ENCODE data around the gene SMIM1.

SMIM1 gene

GRCh38 chr1:3814771-3815561, 42.4 kb downstream of the SMIM1 start:
- POLR2A ChIA-PET, result no interaction called here
- no peak for DNase-seq (ENCODE audit: low read depth, low spot score)
- no peak overlapping the region for H3K4me3 ChIP-seq (ENCODE audit: low read depth, low read length)
- TF ChIP-seq, protein P1, sequence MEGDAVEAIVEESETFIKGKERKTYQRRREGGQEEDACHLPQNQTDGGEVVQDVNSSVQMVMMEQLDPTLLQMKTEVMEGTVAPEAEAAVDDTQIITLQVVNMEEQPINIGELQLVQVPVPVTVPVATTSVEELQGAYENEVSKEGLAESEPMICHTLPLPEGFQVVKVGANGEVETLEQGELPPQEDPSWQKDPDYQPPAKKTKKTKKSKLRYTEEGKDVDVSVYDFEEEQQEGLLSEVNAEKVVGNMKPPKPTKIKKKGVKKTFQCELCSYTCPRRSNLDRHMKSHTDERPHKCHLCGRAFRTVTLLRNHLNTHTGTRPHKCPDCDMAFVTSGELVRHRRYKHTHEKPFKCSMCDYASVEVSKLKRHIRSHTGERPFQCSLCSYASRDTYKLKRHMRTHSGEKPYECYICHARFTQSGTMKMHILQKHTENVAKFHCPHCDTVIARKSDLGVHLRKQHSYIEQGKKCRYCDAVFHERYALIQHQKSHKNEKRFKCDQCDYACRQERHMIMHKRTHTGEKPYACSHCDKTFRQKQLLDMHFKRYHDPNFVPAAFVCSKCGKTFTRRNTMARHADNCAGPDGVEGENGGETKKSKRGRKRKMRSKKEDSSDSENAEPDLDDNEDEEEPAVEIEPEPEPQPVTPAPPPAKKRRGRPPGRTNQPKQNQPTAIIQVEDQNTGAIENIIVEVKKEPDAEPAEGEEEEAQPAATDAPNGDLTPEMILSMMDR (IDR thresholded peaks at IDR 0.05; ENCODE audit: insufficient read depth, low read length, missing control alignments), result no peak
- CTCF ChIA-PET, result interaction anchor here (1.9 kb wide), 1 partner anchor 10 kb away, joined by 4 read pairs; no protein-coding TSS in a partner anchor

DNA sequence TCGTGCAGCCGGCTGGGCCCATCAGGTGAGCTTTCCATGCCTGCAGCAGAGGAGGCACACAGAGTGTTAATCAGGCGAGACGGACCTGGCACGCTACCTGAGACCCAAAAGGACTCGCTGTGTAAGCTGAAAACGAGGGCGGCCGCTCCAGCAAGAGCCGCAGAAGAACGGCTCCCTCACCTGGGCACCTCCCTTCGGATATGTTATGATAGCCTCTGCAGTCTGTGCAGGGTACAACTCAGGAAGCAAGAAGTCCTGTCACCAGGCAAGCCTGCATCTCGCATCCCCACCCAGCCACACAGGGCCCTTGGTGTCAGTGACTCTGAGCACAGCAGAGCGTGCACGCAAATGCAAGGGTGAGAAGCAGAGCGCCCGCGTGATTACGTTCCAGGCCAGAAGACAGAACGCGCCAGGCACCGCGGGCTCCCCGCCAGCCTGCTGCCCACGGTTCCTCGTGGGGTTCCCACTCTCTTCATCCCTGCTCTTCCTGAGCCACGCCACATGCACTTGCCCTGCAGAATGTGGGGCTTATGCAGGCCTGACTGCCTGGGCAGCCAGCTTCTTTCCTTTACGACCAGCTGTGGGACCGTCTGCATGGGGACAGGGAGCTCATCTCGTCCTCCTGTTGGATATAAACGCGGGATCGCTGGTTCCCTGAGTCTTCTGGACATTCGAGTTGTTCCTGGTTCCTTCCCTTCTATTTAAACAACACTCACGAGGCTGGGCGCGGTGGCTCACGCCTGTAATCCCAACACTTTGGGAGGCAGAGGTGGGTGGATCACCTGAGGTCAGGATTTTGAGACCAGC, 44.0 kb downstream of the SMIM1 start:
- CTCF ChIA-PET, result interaction anchor here (1.9 kb wide), 1 partner anchor 12 kb away, joined by 4 read pairs; no protein-coding TSS in a partner anchor
- POLR2A ChIA-PET, result no interaction called here
- no peak for DNase-seq (ENCODE audit: low read depth, low spot score)
- TF ChIP-seq, protein P1 (IDR thresholded peaks at IDR 0.05; ENCODE audit: insufficient read depth, low read length, missing control alignments), result no peak
- no peak overlapping the region for H3K4me3 ChIP-seq (ENCODE audit: low read depth, low read length)

DNA sequence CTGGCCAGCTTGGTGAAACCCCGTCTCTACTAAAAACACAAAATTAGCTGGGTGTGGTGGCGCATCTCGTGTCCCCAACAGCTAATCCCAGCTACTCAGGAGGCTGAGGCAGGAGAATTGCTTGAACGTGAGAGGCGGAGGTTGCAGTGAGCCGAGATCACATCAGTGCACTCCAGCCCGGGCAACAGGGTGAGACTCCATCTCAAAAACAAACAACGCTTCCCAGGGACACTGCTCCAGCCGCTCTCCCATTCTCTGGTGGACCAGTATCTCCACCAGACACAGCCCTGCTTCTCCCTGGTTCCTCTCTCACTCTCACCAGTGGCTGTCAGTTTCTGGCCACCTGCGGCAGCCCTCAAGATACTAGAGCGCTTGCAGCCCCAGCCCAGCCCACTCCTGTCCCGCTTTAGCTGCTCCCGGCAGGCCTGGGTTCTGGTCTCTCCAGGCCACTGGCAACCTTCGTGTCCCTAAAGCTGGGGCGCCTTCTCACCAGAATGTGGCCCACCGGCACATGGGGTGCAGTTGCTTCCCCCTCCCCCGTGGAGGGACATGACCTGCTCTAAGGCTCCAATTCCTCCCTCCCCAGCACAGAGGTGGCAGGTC, 44.7 kb downstream of the SMIM1 start:
- TF ChIP-seq, protein P1 (IDR thresholded peaks at IDR 0.05; ENCODE audit: insufficient read depth, low read length, missing control alignments), result no peak
- no peak overlapping the region for H3K4me3 ChIP-seq (ENCODE audit: low read depth, low read length)
- DNase-seq (ENCODE audit: low read depth, low spot score), result no peak
- ChIA-PET CTCF (interaction anchor here (1.9 kb wide), 1 partner anchor 12 kb away, joined by 4 read pairs; no protein-coding TSS in a partner anchor), POLR2A (no interaction called here)

DNA sequence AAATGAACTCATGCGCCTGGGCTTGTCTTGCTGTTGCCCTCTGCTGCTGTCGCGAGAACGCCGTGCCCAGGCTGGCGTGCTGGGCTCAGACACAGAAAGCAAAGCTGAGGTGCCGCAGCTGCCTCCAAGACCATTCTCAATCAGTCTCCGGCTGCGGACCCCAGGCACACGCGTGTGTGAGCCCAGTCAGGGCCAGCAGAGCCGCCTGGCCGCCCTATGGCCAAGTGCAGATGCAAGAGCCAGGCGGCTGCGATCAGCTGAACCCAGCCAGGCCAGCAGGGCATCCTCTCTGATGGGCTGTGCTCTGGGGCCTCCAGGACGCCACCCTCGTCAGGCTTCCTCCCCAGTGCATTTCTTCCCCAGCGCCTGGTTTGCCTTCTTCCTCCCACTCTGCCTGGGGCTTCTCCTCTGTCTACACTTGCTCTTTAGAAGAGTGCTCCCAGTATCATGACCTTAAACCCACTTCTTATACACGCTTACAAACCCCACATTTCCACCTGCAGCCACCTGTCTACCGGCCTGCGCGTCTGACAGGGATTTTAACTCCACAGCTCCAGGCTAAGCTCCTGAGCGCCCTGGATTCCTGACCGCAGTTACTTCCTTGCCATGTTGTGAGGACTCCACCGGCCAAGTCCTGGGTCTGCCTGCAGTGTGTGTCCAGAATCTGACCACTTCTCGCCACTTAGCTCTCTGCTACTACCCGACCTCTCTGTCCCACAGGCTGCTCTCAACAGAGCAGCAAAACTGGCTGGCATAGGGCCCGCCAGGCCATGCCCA, 45.5 kb downstream of the SMIM1 start:
- TF ChIP-seq, protein P1 (IDR thresholded peaks at IDR 0.05; ENCODE audit: insufficient read depth, low read length, missing control alignments), result no peak
- no peak overlapping the region for H3K4me3 ChIP-seq (ENCODE audit: low read depth, low read length)
- no peak for DNase-seq (ENCODE audit: low read depth, low spot score)
- ChIA-PET POLR2A (no interaction called here), CTCF (interaction anchor here (1.2 to 1.5 kb wide), 2 partner anchors 16 to 22 kb away, joined by 3 to 4 read pairs; partner anchors contain the start of gene LRRC47)

GRCh38 chr1:3819771-3820200, 47.2 kb downstream of the SMIM1 start:
- no peak overlapping the region for H3K4me3 ChIP-seq (ENCODE audit: low read depth, low read length)
- TF ChIP-seq, protein P1 (IDR thresholded peaks at IDR 0.05; ENCODE audit: insufficient read depth, low read length, missing control alignments), result no peak
- ChIA-PET CTCF (no interaction called here), POLR2A (no interaction called here)
- DNase-seq (ENCODE audit: low read depth, low spot score), result no peak
